Kidney (tissue), 14 donors: ENCODE data around the gene CCDC12. TPM values are rescaled to one million over a fixed set of nuclear protein-coding genes. Genes with fewer than 3 reads are reported as not detected.

ENCODE experiments used
- DNase-seq, 5 donors: peaks; one replicate each; pipeline ENCODE4 v3.0.0-alpha.2; 2013 to 2020
- FAIRE-seq: peaks from 2 replicates; lab custom pipeline; 2012; peaks lifted over from hg19 to GRCh38; lab: Jason Lieb, UNC
- H3K27ac ChIP-seq, 2 donors: one replicate each; pipeline ENCODE4 v1.7.0; 2013; ENCODE audit warnings: low read depth in 2 of 2, low read length in 2 of 2, inconsistent platforms in 1 of 2
- H3K27me3 ChIP-seq: one replicate; pipeline ENCODE4 v1.7.1; 2013; ENCODE audit warnings: low read length, inconsistent platforms; ENCODE audit not compliant: control insufficient read depth, insufficient read depth
- H3K36me3 ChIP-seq, 3 donors: one replicate each; pipeline versions ENCODE4 v1.7.0 to v1.7.1; 2013; ENCODE audit warnings: low read length in 3 of 3, control low read depth in 1 of 3, inconsistent platforms in 1 of 3; ENCODE audit not compliant: insufficient read depth in 3 of 3, control insufficient read depth in 2 of 3
- H3K4me1 ChIP-seq, 3 donors: one replicate each; pipeline versions ENCODE4 v1.7.0 to v1.7.1; 2013; ENCODE audit warnings: low read length in 3 of 3, inconsistent platforms in 1 of 3, low read depth in 1 of 3; ENCODE audit not compliant: control insufficient read depth in 2 of 3, insufficient read depth in 2 of 3
- H3K4me3 ChIP-seq, 3 donors: one replicate each; pipeline versions ENCODE4 v1.7.0 to v1.8.1; 2013; ENCODE audit warnings: low read length in 3 of 3, control low read depth in 1 of 3, inconsistent platforms in 1 of 3
- H3K9ac ChIP-seq, 3 donors: one replicate each; pipeline versions ENCODE4 v1.7.0 to v1.7.1; 2013; ENCODE audit warnings: low read length in 3 of 3, control low read depth in 1 of 3, inconsistent platforms in 1 of 3
- H3K9me3 ChIP-seq, 3 donors: one replicate each; pipeline versions ENCODE4 v1.7.0 to v1.7.1; 2013; ENCODE audit warnings: low read length in 3 of 3, control low read depth in 1 of 3, inconsistent platforms in 1 of 3; ENCODE audit not compliant: control insufficient read depth in 2 of 3, insufficient read depth in 1 of 3
- CTCF ChIP-seq: IDR thresholded peaks from 3 replicates; pipeline ENCODE4 v1.5.1; 2012; ENCODE audit warnings: mild to moderate bottlenecking, moderate library complexity, borderline replicate concordance; ENCODE audit not compliant: insufficient read depth; ENCODE audit errors: extremely low read depth
- intact Hi-C: fragments of 100-400 bp; cut with DNase I; formaldehyde crosslinking; loops from one replicate; pipeline ENCODE4 v1.11.1; 2022
- polyA plus RNA-seq: library from polyadenylated mRNA; stranded (reverse); fragments of 350-450 nt; fragmentation: Illumina TruSeq; extraction: RNeasy Lipid Tissue Mini Kit (QIAGEN cat#74804); gene quantifications from one replicate; pipeline ENCODE4 v1.2.3, GENCODE V29; 2014; ENCODE audit warnings: low read depth, low replicate concordance; ENCODE audit not compliant: insufficient read depth
- total RNA-seq: library from RNA; stranded (reverse); fragmentation: NEBNext Ultra II Directional; extraction: Animal tissue kit (Norgen Biotek cat#: 25700); gene quantifications from one replicate; pipeline ENCODE4 v1.2.1, GENCODE V29; 2021
- donor health status: control.
- donor health status: control.
- donor health status: control.
- donor health status: control.
- donor health status: control.
- donor health status: DM: yes; HTN: yes; CAD: no.
- donor health status: Normal renal cell carcinoma (clear cell type).

Gene CCDC12
- total and polyA plus RNA-seq, 2 donors from 2014 or later, result 59.7 to 85.6 TPM

DNA sequence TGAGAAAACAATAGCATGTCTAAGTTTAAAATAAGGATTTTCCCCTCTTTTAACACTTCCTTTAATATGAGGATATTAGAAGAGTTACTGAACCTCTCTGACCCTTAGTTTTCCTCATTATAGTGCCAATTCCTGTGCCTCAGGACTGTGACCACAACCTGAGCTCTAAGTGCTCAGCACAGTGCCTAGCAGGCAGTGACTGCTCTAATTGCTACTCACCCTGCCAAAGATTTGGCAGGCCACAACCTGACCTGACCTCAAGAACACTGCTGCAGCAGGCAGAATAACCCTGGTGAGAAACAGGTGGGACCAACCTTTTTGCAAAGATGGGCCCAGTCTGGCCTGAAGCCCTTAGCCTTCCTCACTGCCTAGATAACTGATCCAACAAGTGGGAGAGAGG is 38.6 kb upstream of the CCDC12 start:
- no peak for TF ChIP-seq CTCF
- FAIRE-seq, result no peak
- Histone ChIP-seq H3K9me3 (no peaks in the 10 kb centered on the region), H3K27ac (no peak overlapping the region), H3K27me3 (no peaks in the 10 kb centered on the region), H3K9ac (no peak overlapping the region), H3K4me3 (no peak overlapping the region), H3K4me1 (peaks cover 0 to 5% (median 0%) of the 10 kb centered on the region in 3 donors), H3K36me3 (peaks cover 7 to 29% (median 21%) of the 10 kb centered on the region in 3 donors)
- peak in 1 of 5 donors; percentile 10 for DNase-seq
- intact Hi-C loops, result no loop called here

GRCh38 chr3:47014036-47014435 is 37.5 kb upstream of the CCDC12 start:
- no peak overlapping the region for H3K9ac ChIP-seq
- peaks cover 0 to 7% (median 0%) of the 10 kb centered on the region in 3 donors for H3K4me1 ChIP-seq
- intact Hi-C loops, result no loop called here
- no peak for TF ChIP-seq CTCF
- FAIRE-seq, result no peak
- peaks cover 0 to 22% (median 16%) of the 10 kb centered on the region in 3 donors for H3K36me3 ChIP-seq
- no peak for DNase-seq
- H3K27ac ChIP-seq, result no peak overlapping the region
- H3K4me3 ChIP-seq, result no peak overlapping the region
- H3K9me3 ChIP-seq, result no peaks in the 10 kb centered on the region
- H3K27me3 ChIP-seq, result no peaks in the 10 kb centered on the region

- DNase-seq, result peak in 1 of 5 donors; percentile 37
- intact Hi-C loops, result no loop called here
- no peak overlapping the region for H3K9ac ChIP-seq
- no peak overlapping the region for H3K4me3 ChIP-seq
- no peak for FAIRE-seq
- TF ChIP-seq CTCF, result no peak
- no peaks in the 10 kb centered on the region for H3K9me3 ChIP-seq
- peaks cover 0 to 10% (median 0%) of the 10 kb centered on the region in 3 donors for H3K4me1 ChIP-seq
- H3K27me3 ChIP-seq, result no peaks in the 10 kb centered on the region
- no peak overlapping the region for H3K27ac ChIP-seq
- H3K36me3 ChIP-seq, result peaks cover 0 to 16% (median 11%) of the 10 kb centered on the region in 3 donors
Observed at GRCh38 chr3:47013231-47013630, 36.7 kb upstream of the CCDC12 start.
